ENCODE data around the gene ADK. TPM values are rescaled to one million over a fixed set of nuclear protein-coding genes. Genes with fewer than 3 reads are reported as not detected.

ADK gene
- total RNA-seq, 2 experiments from 2014 or later = 56.9 to 57.5 TPM

DNA sequence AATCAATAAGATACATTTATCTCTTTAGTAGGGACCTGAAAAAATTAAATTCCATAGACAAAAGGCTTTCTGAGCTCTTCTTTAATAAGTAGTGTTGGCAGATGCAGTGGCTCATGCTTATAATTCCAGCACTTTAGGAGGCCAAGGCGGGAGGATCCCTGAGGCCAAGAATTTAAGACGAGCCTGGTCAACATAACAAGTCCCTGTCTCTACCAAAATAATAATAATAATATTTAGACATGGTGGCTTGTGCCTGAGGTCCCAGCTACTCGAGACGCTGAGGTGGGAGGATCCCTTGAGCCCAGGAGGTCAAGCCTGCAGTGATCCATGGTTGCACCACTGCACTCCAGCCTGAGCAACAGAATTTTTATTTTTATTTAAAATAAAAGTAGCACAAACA is 280.8 kb downstream of the ADK start:
- no peaks in the 10 kb centered on the region for H3K4me1 Mint-ChIP-seq (ENCODE audit: low read depth)
- ChIA-PET CTCF (interaction anchor here (0.6 kb wide), 1 partner anchor 111 kb away, joined by 3 read pairs; no protein-coding TSS in a partner anchor), POLR2A (no interaction called here)
- no peak for DNase-seq
- intact Hi-C loops (cut with micrococcal nuclease) = no loop called here
- no peak overlapping the region for H3K4me3 Mint-ChIP-seq
- H3K27ac Mint-ChIP-seq = no peak overlapping the region
- no peaks in the 10 kb centered on the region for H3K27me3 Mint-ChIP-seq
- TF ChIP-seq CTCF (IDR thresholded peaks at IDR 0.05) = no peak
- H3K36me3 Mint-ChIP-seq (ENCODE audit: low read depth) = peaks cover 6% of the 10 kb centered on the region
- peaks cover 1% of the 10 kb centered on the region for H3K9me3 Mint-ChIP-seq
- no peak for ATAC-seq

GRCh38 chr10:74432841-74433594 is 282.0 kb downstream of the ADK start:
- ATAC-seq (no peak), DNase-seq (no peak)
- H3K4me3 Mint-ChIP-seq = no peak overlapping the region
- intact Hi-C loops (cut with micrococcal nuclease) = no loop called here
- H3K27me3 Mint-ChIP-seq = no peaks in the 10 kb centered on the region
- H3K36me3 Mint-ChIP-seq (ENCODE audit: low read depth) = peaks cover 6% of the 10 kb centered on the region
- ChIA-PET POLR2A (no interaction called here), CTCF (no interaction called here)
- peaks cover 9% of the 10 kb centered on the region for H3K4me1 Mint-ChIP-seq (ENCODE audit: low read depth)
- no peak for TF ChIP-seq CTCF (IDR thresholded peaks at IDR 0.05)
- H3K27ac Mint-ChIP-seq = no peak overlapping the region
- H3K9me3 Mint-ChIP-seq = peaks cover 1% of the 10 kb centered on the region

- Mint-ChIP-seq H3K9me3 (peaks cover 1% of the 10 kb centered on the region), H3K4me1 (ENCODE audit: low read depth) (peaks cover 9% of the 10 kb centered on the region), H3K27me3 (no peaks in the 10 kb centered on the region), H3K36me3 (ENCODE audit: low read depth) (peaks cover 6% of the 10 kb centered on the region), H3K27ac (peak overlapping the region; percentile 16), H3K4me3 (no peak overlapping the region)
- intact Hi-C loops (cut with micrococcal nuclease) = no loop called here
- no peak for DNase-seq
- no peak for ATAC-seq
- TF ChIP-seq CTCF (IDR thresholded peaks at IDR 0.05) = no peak
- CTCF ChIA-PET = no interaction called here
- POLR2A ChIA-PET = no interaction called here
Observed at GRCh38 chr10:74433595-74433956, 282.6 kb downstream of the ADK start.

- POLR2A ChIA-PET = no interaction called here
- CTCF ChIA-PET = interaction anchor here (1.1 kb wide), 1 partner anchor 14 kb away, joined by 5 read pairs; no protein-coding TSS in a partner anchor
- no peak for ATAC-seq
- H3K4me3 Mint-ChIP-seq = no peak overlapping the region
- no peak for DNase-seq
- no peak overlapping the region for H3K27ac Mint-ChIP-seq
- peaks cover 1% of the 10 kb centered on the region for H3K9me3 Mint-ChIP-seq
- intact Hi-C loops (cut with micrococcal nuclease) = no loop called here
- TF ChIP-seq CTCF (IDR thresholded peaks at IDR 0.05) = no peak
- peaks cover 6% of the 10 kb centered on the region for H3K36me3 Mint-ChIP-seq (ENCODE audit: low read depth)
- H3K27me3 Mint-ChIP-seq = no peaks in the 10 kb centered on the region
- peaks cover 12% of the 10 kb centered on the region for H3K4me1 Mint-ChIP-seq (ENCODE audit: low read depth)
Observed at GRCh38 chr10:74433993-74434392, 283.0 kb downstream of the ADK start.

- peaks cover 1% of the 10 kb centered on the region for H3K9me3 Mint-ChIP-seq
- H3K27ac Mint-ChIP-seq = no peak overlapping the region
- intact Hi-C loops (cut with micrococcal nuclease) = no loop called here
- POLR2A ChIA-PET = no interaction called here
- no peaks in the 10 kb centered on the region for H3K27me3 Mint-ChIP-seq
- no peak for TF ChIP-seq CTCF (IDR thresholded peaks at IDR 0.05)
- H3K4me1 Mint-ChIP-seq (ENCODE audit: low read depth) = peaks cover 15% of the 10 kb centered on the region
- CTCF ChIA-PET = interaction anchor here (1.1 kb wide), 1 partner anchor 15 kb away, joined by 5 read pairs; no protein-coding TSS in a partner anchor
- no peak for ATAC-seq
- no peak overlapping the region for H3K4me3 Mint-ChIP-seq
- H3K36me3 Mint-ChIP-seq (ENCODE audit: low read depth) = peaks cover 5% of the 10 kb centered on the region
- DNase-seq = no peak
Observed at GRCh38 chr10:74434547-74434946, 283.5 kb downstream of the ADK start.

Measured in activated CD8-positive, alpha-beta T cell treated with anti-CD3 and anti-CD28 coated beads for 36 hours (primary cell).